HCT116 (cell line): ENCODE measurements around the gene INO80.

Experiments
- ATF3 ChIP-seq: IDR thresholded peaks from 2 replicates; pipeline ENCODE4 v1.6.1; 2012
- CBX3 ChIP-seq: IDR thresholded peaks from 2 replicates; pipeline ENCODE4 v1.6.1; 2012; ENCODE audit warnings: low read depth
- CEBPB ChIP-seq: IDR thresholded peaks from 2 replicates; pipeline ENCODE4 v1.6.1; 2012; ENCODE audit warnings: low read depth
- EZH2 ChIP-seq: fragments of 200-600 bp; sonication (generic); IDR thresholded peaks from 2 replicates; pipeline ENCODE4 v1.6.1; 2017; ENCODE audit warnings: antibody characterized with exemption, mixed run types
- EZH2phosphoT487 ChIP-seq: fragments of 200-600 bp; IDR thresholded peaks from 2 replicates; pipeline ENCODE4 v1.6.1; 2018; ENCODE audit warnings: antibody characterized with exemption, borderline replicate concordance
- MAX ChIP-seq: IDR thresholded peaks from 2 replicates; pipeline ENCODE4 v1.6.1; 2012
- POLR2A ChIP-seq: IDR thresholded peaks from 2 replicates; pipeline ENCODE4 v1.7.0; 2011; ENCODE audit warnings: borderline replicate concordance; ENCODE audit not compliant: insufficient read depth, insufficient read length; ENCODE audit errors: extremely low read depth
- RAD21 ChIP-seq: IDR thresholded peaks from 2 replicates; pipeline ENCODE4 v1.6.1; 2012; ENCODE audit warnings: low read depth, mild to moderate bottlenecking
- REST ChIP-seq: IDR thresholded peaks from 2 replicates; pipeline ENCODE4 v1.6.1; 2012; ENCODE audit warnings: low read depth
- TCF7L2 ChIP-seq: IDR thresholded peaks from 2 replicates; pipeline ENCODE4 v1.7.0; 2011; ENCODE audit warnings: borderline replicate concordance, inconsistent platforms; ENCODE audit not compliant: insufficient read depth, insufficient read length; ENCODE audit errors: extremely low read depth
- ZBTB33 ChIP-seq: IDR thresholded peaks from 2 replicates; pipeline ENCODE4 v1.6.1; 2011; ENCODE audit warnings: mild to moderate bottlenecking, low read length, moderate library complexity; ENCODE audit not compliant: insufficient replicate concordance; ENCODE audit errors: extremely low read depth
- TF ChIP-seq, protein P1 (sequence below), 3 experiments: fragments of 200-600 bp in 1 of 3; sonication (generic) in 1 of 3; IDR thresholded peaks in 2 of 3; conservative IDR thresholded peaks in 1 of 3; 2 replicates each; pipeline ENCODE4 v1.5.1; 2012 to 2017; ENCODE audit warnings: low read depth in 2 of 3, low read length in 2 of 3, antibody characterized with exemption in 1 of 3, borderline replicate concordance in 1 of 3, control low read depth in 1 of 3, mild to moderate bottlenecking in 1 of 3, mixed read lengths in 1 of 3, mixed run types in 1 of 3, moderate library complexity in 1 of 3; ENCODE audit not compliant: insufficient read depth in 1 of 3

DNA sequence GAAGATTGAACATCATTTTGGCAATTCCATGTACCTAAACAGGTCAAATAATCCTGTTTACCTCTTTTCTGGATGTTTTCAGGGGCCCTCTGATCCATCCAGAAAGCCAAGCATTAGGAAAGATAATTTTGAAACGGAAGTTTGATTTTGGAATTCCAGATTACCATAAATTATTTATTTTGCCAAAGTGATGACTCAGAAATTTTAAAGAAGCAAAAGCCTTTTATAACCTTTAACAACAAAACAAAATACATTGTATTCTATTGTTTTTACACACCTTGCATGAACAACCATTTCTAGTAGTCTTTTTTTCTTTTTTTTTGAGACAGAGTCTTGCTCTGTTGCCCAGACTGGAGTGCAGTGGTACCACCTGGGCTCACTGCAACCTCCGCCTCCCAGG, 32.0 kb upstream of the INO80 start:
- TF ChIP-seq, protein P1, sequence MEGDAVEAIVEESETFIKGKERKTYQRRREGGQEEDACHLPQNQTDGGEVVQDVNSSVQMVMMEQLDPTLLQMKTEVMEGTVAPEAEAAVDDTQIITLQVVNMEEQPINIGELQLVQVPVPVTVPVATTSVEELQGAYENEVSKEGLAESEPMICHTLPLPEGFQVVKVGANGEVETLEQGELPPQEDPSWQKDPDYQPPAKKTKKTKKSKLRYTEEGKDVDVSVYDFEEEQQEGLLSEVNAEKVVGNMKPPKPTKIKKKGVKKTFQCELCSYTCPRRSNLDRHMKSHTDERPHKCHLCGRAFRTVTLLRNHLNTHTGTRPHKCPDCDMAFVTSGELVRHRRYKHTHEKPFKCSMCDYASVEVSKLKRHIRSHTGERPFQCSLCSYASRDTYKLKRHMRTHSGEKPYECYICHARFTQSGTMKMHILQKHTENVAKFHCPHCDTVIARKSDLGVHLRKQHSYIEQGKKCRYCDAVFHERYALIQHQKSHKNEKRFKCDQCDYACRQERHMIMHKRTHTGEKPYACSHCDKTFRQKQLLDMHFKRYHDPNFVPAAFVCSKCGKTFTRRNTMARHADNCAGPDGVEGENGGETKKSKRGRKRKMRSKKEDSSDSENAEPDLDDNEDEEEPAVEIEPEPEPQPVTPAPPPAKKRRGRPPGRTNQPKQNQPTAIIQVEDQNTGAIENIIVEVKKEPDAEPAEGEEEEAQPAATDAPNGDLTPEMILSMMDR (IDR thresholded peaks at IDR 0.05 in 2 of 3, conservative IDR thresholded peaks at IDR 0.05 in 1 of 3; ENCODE audit: borderline replicate concordance in 1 of 3, insufficient read depth in 1 of 3, low read depth in 2 of 3, low read length in 2 of 3) = no peak
- TF ChIP-seq MAX = no peak
- no peak for TF ChIP-seq EZH2
- TF ChIP-seq POLR2A = no peak
- TF ChIP-seq REST = no peak
- TF ChIP-seq CEBPB = no peak
- no peak for TF ChIP-seq ZBTB33
- TF ChIP-seq CBX3 = no peak
- no peak for TF ChIP-seq RAD21
- TF ChIP-seq ATF3 = no peak
- no peak for TF ChIP-seq TCF7L2
- TF ChIP-seq EZH2phosphoT487 = no peak
